ENCODE measurements around the gene LRRC27. TPM values are rescaled to one million over a fixed set of nuclear protein-coding genes. Genes with fewer than 3 reads are reported as not detected.

LRRC27 gene
- polyA plus RNA-seq, 1 donor, result 33.8 TPM

DNA sequence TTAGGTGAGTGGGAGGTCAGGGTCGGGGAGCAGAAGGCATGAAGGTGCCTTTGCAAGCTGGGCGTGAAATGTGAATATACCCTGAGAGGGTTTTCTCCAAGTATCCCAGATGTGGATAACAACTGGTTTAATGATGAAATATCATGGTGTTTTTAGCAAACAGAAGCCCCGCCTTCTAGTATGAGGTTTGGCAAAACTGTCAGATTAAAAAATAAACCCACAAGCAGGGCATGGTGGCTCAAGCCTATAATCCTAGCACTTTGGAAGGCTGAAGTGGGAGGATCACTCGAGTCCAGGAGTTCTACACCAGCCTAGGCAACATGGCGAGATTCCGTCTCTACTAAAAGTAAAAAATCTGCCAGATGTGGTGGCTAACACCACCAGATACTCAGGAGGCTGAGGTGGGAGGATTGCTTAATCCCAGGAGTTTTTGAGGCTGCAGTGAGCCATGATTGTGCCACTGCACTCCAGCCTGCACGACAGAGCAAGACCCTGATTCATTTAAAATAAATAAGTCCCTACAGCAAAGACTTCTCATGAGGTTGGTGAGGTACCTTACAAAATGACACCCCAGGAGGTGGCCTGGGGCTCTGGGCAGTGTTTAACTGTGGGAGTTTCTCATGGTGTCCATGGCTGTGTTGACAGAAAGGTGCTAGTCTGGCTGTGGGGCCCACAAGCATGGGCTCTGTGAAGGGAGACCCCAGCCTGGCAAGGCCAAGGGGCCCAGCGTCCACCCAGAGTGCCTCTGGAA is 58.4 kb downstream of the LRRC27 start:
- DNase-seq, result no peak

DNA sequence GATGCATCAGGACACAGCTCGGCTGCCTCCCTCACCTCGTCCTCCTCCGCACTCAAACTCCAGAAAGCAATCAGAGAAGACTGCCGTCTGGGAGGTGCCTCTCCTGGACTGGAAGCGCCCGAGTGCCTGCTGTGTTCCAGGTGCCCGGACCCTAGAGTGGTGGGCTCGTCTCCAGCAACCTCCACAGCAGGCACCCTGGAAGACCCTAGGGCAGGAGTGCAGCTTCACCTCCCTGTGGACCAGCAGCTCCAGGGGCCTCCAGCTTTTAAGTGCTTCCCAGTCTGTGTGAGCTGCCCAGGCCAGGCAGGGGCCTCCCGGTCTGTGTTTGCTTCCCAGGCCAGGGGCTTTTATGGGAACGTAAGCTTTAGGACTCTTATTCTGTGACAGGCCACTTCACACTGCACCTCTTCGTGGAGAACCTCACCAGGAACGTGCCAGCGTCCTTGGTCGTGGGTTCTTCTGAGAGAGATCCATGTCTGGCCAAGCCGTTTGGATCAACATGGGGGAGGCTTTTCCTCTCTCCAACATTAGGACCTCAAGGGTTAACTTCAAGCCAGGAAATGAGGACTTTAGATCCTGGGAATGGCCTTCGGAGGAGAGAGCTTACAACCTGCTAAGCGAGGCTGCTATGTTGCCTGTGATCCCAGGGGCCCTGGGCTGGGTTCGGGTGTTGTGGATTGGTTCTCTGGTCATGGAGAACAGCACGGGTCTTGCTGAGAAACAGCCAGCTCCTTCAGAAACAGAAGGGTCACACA is 59.1 kb downstream of the LRRC27 start:
- DNase-seq, result no peak

DNA sequence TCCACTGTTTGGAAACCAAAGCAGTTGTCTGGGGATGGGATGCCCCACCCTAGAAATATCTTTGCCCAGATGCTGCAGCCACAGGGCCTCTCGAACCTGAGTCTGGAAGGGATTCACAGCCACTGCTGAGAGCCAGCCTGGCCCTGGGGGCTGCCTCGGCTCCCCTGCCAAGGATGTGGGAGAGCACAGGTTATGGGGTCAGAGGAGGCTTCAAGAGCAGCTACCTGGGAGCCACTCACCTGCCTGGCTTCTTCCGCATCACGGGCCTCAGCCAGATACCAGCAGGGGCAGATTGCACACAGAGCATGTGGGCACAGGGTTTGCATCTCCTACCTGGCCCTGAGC is 59.7 kb downstream of the LRRC27 start:
- no peak for DNase-seq

DNA sequence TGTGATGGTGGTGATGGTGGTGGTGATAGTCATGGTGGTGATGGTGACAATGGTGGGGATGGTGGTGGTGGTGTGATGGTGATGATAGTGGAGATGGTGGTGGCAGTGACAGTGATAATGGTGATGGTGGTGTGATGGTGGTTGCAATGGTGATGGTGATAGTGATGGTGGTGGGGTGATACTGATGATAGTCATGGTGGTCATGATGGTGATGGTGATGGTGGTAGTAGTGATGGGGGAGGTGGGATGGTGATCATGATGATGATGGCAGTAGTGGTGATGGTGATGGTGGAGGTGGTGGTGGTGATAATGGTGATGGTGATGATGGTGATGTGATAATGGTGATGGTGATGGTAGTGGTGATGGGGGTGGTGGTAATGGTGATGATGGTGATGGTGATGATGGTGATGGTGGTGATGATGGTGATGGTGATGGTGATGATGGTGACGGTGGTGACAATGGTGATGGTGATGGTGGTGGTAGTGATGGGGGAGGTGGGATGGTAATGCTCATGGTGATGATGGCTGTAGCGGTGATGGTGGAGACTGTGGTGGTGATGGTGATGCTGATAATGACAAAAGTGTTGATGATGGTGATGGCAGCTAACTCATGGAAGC is 60.3 kb downstream of the LRRC27 start:
- no peak for DNase-seq

DNA sequence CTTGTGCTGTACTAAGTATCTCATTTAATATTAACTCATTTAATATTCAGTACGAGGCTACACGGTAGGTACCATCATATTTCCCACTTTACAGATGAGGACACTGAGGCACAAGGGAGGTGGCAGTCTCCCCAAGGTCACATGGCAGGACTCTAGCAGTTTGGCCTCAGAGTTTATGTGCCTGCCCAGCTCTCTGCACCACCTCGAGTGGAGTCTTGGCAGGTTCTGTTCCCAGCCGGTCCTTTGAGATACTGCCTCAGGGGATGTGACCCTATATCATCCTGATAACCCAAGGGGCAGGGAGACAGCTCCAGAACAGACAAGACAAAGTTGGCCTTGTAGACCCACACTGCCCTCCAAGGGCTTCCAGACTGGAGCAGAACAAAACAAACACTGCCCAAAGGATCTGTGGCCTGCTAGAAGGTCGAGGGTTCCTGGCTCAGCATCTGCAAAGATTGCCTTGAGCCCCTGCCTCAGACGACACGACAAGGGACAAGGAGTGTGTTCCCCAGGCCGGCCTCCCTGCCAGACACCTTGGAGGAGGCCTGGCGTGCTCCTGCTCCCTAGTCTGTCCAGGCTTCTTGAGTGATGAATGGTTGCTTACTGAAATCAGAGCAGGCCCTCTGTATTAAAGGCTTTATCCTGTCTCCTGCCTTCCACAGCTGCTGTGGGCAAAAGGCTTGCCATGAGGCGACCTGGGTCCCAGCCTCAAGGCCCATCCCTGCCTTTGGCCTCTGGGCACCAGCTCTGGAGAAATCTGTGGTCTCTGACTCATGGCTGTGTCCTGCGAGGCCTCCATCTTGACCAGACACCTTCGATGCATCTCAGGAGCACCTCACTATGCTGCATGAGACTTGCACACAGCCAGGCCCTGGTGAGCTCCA is 61.1 kb downstream of the LRRC27 start:
- DNase-seq, result no peak

DNA sequence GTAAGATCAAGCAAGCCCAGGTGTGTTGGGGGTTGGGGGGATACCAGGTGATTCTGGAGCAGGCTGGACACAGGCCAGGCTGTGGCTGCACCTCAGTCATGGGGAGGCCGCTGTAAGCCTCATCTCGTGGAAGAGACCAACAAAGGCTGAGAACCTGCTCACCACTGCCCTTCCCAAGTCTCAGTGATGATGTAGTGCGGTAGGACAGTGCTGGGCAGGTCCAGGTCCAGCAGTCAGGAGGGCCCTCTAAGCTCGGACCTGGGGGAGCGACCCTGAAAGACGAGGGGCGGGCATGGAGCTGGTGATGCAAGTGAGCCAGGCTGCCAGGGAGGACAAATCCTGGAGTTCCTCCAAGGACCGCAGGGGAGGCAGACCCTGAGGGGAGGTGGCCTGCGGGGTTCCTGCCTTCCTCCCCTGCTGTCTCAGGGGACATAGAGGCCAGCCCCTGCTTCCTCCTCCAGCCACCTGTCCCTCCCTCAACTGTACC is 61.7 kb downstream of the LRRC27 start:
- DNase-seq, result no peak

DNA sequence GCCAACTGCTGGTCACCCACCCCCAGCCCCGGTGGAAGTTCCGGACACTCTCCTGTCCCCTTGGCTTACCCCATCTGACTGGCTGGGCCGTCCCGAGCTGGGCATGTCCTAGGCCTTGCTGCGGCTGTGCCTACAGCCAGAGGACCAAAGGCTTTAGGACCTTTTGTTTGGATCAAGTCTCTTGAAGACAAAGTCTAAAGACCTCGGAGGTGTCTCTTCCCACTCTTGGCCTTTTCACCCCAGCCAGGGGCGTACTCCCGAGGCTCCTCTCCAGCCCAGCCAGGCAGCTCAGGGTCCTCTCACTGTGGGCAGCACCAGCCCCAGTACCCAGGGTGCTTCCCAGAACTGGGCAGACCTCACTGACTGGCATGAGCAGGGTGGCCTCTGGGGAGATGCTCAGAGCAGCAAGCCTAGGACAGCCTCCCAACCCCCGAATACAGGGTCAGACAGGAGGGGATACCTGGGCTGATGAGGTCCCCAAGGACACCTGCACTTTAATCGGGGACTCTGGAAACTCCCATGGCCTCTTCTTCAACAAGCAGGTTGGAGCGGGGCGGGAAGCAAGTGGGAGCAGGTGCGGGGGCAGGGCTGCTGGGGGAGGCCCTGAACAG is 62.3 kb downstream of the LRRC27 start:
- no peak for DNase-seq

DNA sequence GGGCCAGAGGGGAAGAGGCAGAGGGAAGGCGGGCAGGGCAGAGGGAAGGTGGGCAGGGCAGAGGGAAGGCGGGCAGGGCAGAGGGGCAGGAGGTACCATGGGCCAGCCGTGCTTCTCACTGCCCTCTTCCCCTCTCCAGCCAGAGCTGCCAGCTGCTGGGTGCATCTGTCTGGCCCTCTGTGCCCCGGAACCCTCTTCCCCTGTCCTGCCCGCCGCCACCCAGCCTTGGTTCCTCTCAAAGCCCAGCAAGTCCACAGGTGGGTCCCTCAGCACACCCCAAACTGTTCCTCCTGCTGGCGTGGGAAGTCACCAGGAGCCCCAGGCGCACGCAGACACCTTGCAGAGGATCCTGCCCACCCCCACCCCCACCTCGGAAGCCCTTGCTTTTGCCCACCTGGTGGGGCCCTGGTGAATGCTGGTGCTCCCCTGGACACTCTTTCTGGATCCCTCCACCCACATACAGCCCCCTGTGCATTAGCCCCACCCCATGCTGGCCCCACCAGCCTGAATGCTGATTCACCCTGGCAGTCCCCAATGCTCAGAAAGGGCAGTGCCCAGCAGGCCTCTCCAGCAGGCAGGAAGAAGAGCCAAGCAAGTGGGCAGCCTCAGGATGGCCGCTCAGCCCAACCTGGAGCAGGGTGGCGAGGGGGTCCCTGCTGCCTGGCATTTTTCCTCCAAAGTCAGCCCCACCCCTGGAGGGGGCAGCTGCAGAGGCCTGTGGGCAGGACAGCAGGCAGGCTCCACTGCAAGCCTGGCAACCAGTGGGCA is 63.1 kb downstream of the LRRC27 start:
- DNase-seq, result no peak

DNA sequence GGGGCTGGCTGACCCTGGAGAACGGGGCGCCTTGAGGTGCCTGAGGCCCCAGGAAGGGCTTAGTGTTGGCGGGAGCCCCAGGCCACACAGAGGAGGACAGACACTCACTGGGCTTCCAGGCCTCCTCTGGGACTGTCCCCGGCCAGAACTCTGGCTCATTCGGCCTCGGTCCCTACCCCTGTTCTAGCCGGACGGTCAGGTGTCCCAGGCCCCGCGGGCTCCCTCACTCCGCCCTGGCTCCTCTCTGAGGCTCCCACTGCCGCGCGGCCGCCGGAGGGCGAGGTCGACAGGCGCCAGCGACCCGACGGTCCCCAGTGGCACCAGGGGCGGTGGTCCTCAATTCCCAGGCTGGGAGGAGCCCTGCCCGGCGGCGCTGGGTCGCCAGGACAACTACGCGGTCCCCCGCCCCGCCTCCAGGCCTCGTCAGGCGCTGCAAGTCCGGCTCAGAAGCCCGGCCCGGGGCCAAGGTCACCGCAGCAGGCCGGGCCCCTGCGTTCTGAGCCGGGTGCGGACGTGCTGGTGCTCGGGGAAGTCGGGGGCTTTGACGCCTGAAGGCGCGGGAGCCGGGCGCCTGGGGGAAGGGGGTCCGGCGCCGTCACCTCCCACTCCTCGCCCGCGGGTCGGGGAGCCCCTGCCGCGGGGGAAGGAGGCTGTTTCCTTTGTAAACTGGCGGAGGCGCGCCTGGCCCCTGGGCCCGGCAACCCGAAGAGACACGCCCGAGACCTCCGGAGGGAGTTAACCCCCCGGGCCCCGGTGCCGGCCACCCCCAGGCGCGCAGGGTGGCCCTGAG is 63.9 kb downstream of the LRRC27 start:
- DNase-seq, result no peak

DNA sequence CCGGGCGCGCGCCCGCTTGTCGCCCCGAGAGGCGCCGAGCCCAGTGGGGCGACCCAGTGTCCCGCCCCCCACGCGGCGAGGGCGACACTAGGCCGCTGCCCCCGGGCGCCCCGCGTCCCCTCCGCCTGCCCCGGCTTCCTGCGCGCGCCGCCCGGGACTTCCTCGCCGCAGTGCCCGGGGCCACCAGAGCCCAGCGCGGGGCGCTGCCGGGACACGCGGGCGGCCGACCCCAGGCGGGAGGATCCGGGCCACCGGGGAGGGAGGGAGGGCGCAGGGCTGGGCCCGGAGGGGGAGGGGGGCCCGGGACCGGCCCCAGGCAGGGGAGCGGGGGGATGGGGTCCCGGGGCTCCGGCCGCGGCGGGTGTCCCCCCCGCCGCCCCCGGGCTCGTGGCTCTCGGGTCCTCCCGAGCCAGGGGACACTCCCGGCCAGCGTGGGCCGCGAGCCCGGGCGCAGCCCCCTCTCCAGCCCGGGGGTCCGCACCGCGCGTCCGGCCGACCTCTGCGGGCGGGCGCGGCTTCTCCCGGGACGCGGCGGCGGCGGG is 64.6 kb downstream of the LRRC27 start:
- no peak for DNase-seq

DNA sequence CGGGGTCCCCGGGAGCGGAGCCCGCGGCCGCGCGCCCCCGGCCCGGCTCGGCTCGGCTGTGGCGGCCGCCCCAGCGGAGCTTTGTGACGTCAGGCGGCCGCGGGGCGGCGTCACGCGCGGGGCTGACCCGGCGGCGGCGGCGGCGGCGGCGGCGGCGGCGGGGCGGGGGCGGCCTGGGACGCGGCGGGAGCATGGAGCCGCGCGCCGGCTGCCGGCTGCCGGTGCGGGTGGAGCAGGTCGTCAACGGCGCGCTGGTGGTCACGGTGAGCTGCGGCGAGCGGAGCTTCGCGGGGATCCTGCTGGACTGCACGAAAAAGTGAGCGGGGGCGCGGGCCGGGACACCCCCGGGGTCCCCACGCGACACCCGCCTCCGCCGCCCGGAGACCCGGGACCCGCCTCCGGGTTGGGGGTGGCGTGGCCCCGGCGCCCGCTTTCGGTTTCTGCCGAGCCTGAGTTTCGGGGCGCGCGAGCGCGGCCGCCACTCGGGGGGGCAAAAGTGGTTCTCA is 65.1 kb downstream of the LRRC27 start, which contains the start of gene PWWP2B:
Gene PWWP2B (plus strand): TSS at position 165 of the 506 bp plus-strand sequence. CDS start 27 bp downstream, at position 192.
- no peak for DNase-seq

DNA sequence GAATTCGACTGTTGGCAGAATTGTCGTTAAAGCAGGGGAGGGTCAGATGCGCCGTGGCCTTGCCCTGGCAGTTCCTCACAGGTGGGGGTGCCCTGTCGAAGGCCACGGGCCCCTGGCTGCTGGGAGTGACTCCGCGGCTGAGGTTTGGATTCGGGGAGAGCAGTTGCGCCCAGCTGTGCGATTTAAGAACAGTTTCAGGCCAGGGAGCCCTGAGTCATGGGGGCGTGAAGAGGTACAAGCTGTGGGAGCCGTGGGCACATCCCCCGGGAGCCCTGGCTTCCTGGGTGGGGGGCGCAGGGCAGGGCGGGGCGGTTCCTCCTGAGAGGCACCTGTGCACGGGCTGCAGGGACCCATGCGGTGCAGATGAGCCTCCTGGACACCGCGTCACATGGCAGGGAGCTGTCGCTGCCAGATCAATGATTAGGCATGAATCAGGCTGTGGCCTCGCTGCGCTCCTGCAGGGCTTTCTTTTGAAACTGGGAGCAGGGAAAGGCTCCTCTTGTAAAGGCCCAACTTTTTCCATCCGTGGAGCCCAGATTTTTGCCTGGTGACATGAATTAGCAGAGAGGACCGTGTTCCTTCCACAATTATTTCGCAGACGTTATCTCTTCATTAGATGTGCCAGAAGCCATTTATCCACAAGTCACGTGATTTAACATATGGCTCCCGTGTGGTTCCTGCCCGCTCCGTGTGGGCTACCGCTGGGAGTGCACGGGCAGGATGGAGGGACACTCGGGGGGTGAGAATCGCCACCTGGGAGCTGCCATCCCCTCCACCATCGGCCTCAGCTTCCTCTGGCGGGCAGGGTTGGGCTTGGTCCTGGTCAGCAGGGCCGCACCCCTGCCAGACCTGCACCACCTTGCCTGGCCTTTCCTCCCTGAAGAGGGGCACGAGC is 65.9 kb downstream of the LRRC27 start:
- DNase-seq, result no peak

DNA sequence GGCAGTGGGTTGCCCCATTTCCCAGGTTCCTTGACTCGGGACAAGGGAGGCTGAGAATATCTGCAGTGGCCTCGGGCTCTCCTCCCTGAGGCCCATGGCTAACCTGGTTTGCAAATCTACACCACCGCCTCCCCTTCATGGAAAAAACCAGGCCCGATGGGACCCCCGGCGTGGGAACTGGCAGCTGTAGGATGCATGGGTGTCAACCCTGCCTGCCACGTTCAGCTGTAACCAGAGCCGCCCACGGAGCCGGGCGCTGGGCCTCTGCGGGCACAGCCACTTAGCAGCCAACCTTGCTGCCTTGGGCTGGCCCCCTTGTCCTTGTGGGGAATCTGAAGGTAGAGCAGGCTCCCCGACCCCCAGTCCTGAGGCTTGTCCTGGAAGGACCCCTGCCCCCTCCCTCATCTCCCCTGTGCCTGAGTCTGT is 66.6 kb downstream of the LRRC27 start:
- DNase-seq, result no peak

DNA sequence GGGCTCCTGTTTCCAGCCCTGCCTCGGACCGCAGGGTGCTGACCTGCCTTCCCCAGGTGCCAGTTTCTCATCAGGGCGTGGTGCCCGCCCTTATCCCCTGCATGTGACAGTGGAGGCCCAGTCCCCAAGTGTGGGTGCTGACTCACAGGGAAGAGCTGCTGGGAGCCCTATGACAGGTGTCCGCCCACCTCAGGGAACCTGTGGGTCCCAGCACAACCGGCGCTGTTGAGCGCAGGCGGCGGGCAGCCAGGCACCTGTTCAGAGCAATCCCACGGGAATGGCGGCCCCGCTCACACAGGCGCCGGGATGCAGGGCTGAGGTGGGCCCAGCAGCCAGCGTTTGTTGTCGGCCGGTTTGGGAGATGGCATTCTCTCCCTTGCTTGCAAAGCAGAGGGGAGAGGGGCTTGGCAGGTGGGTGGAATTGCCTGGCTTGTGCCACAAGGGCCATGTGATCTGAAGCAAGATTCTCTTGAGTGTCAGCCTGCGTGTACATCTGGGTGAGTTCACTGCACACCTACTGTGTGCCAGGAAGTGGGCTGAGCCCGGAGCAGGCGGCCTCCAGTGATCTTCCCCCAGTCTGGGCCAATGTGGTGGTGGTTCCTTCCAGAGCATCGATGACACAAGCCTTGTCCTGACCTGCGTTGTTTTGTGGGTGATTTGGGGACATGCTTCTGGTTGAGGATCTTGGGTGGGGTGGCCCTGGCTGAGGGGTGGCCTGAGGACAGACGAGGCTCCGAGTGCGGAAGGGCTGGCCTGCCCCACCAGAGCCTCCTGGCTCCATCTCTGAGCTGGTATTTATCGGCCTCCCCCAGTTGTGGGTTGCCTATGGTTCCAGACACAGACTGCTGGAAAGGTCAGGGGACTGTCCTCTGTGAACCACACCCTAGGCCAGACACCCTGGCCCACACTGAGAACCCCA is 67.4 kb downstream of the LRRC27 start:
- no peak for DNase-seq

DNA sequence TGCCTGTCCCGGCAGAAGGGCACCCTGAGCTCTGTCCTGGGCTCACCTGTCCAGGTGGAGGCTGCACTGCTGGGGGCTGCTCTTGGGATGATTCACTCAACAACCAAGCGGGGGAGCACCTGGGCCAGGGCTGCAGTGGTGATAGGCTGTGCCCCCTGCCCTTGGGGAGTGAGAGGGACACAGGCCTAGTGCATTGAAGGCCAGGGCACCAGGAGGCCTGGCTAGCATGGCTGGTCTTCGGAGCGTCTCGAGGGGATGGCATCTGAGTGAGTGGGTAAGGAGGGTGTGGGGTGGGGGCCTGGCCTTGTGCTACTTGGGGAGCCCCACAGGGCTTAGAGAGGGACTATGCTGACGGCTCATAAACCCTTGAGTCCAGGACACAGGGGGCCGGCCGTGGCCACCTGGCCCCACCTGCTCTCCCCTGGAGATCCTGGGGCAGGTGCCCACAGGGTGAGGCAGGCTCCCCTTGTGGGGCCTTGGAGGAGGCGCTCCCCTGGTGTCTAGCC is 68.1 kb downstream of the LRRC27 start:
- no peak for DNase-seq

DNA sequence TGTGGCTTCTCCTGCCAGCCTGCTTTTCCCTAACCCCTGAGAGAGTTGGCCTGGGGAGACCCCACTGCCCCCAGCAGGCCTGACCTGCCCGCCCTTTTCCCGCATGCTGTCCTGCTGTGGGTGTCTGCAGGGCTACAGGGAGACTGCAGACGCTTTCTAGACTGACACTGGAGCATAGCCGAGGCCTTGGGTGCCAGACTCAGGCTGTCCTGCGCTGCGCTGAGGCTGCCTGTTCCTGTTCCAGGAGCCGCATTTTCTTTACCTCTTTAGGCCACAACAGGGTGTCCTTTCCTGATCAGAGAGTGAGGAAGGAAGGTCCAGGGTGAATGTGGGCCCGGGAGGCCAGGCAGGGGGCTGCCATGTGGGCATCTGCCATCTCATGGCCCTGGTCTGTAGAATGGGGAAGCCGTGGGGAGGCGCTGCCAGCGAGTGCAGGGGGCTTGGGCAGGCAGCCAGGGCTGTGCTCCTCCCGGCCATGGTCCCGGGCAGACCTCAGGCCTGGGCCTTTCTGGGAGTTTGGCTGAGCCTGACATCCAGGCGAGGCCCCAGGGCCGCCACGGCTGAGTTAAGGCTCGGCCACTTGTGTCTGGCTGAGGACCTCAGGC is 68.7 kb downstream of the LRRC27 start:
- no peak for DNase-seq
